Measurements from ENCODE around the gene EIPR1. TPM values are rescaled to one million over a fixed set of nuclear protein-coding genes. Genes with fewer than 3 reads are reported as not detected.

Gene EIPR1
- total RNA-seq, 1 experiment from 2014 or later = 27.8 TPM

- H3K23me2 ChIP-seq (ENCODE audit: insufficient read length, low read depth, low read length, poor library complexity, severe bottlenecking) = no peaks in the 10 kb centered on the region
- no CpG with 5 or more reads among the region's 12 CpGs for WGBS (ENCODE audit: extremely low coverage, insufficient read length, low lambda C conversion rate)
Measured at GRCh38 chr2:3305952-3306351, 71.7 kb downstream of the EIPR1 start.

More at GRCh38 chr2:3305952-3306351, 71.7 kb downstream of the EIPR1 start:
- Mint-ChIP-seq H3K4me1 (peaks cover 31 to 33% of the 10 kb centered on the region in 2 experiments), H3K4me3 (no peak overlapping the region), H3K36me3 (ENCODE audit: insufficient read depth in 1 of 3, low read depth in 3 of 3) (peaks cover 1 to 12% (median 6%) of the 10 kb centered on the region in 3 experiments), H3K27ac (no peak overlapping the region; a peak in 1 of 7 replicates), H3K27me3 (ENCODE audit: low read depth) (peaks cover 1% of the 10 kb centered on the region), H3K9me3 (no peaks in the 10 kb centered on the region; a peak in 1 of 5 replicates)
- no peaks in the 10 kb centered on the region for H3K79me1 ChIP-seq (ENCODE audit: insufficient read depth, low read depth, low read length, poor library complexity, severe bottlenecking)
- no peak overlapping the region for H4K8ac ChIP-seq (replicated peaks; ENCODE audit: insufficient read length, low read depth, low read length)
- H2BK15ac ChIP-seq (ENCODE audit: low read depth, low read length) = no peak overlapping the region
- H3K27ac ChIP-seq (ENCODE audit: insufficient read length, low read depth, low read length) = no peak overlapping the region
- H3K23ac ChIP-seq (ENCODE audit: insufficient read length, low read depth, low read length) = no peak overlapping the region
- H2BK5ac ChIP-seq (ENCODE audit: insufficient read length, low read length) = no peak overlapping the region
- H2AFZ ChIP-seq (ENCODE audit: low read length) = no peak overlapping the region
- no peaks in the 10 kb centered on the region for H3K9me3 ChIP-seq (ENCODE audit: control insufficient read depth, low read depth, low read length)
- no peak overlapping the region for H3K4ac ChIP-seq (ENCODE audit: low read depth, low read length)
- no peak overlapping the region for H3K4me2 ChIP-seq (ENCODE audit: insufficient read depth, insufficient read length, low read length)
- TF ChIP-seq, protein P1, sequence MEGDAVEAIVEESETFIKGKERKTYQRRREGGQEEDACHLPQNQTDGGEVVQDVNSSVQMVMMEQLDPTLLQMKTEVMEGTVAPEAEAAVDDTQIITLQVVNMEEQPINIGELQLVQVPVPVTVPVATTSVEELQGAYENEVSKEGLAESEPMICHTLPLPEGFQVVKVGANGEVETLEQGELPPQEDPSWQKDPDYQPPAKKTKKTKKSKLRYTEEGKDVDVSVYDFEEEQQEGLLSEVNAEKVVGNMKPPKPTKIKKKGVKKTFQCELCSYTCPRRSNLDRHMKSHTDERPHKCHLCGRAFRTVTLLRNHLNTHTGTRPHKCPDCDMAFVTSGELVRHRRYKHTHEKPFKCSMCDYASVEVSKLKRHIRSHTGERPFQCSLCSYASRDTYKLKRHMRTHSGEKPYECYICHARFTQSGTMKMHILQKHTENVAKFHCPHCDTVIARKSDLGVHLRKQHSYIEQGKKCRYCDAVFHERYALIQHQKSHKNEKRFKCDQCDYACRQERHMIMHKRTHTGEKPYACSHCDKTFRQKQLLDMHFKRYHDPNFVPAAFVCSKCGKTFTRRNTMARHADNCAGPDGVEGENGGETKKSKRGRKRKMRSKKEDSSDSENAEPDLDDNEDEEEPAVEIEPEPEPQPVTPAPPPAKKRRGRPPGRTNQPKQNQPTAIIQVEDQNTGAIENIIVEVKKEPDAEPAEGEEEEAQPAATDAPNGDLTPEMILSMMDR (conservative IDR thresholded peaks at IDR 0.05) = no peak
- 0 out of 2 replicates have a peak, but pooled peaks cover 5% of the 10 kb centered on the region for H3K79me2 ChIP-seq (ENCODE audit: insufficient read depth, low read length)
- peaks cover 2% of the 10 kb centered on the region; the same call in 1 of the 2 replicates for H3K4me1 ChIP-seq (ENCODE audit: insufficient read depth, low read length)
- no peak overlapping the region for H3K18ac ChIP-seq (ENCODE audit: insufficient read length, low read depth, low read length)
- no peaks in the 10 kb centered on the region for H4K20me1 ChIP-seq (ENCODE audit: control insufficient read depth, insufficient read depth, insufficient read length)
- no peak overlapping the region for H2BK20ac ChIP-seq (ENCODE audit: low read depth, low read length, poor library complexity, severe bottlenecking)
- no peak overlapping the region for H2BK12ac ChIP-seq (ENCODE audit: insufficient read length, low read depth, low read length)
- H3K27me3 ChIP-seq (ENCODE audit: insufficient read depth, low read length) = no peaks in the 10 kb centered on the region
- no peak overlapping the region for H3K9ac ChIP-seq (ENCODE audit: extremely low read depth, insufficient read length, low read length)
- H4K5ac ChIP-seq (ENCODE audit: insufficient read length, low read depth, low read length) = no peak overlapping the region
- DNase-seq = no peak
- H4K91ac ChIP-seq (ENCODE audit: insufficient read length, low read depth, low read length) = no peak overlapping the region
- no peak overlapping the region for H2AK5ac ChIP-seq (ENCODE audit: insufficient read length, low read length)
- H2BK120ac ChIP-seq (ENCODE audit: low read depth, low read length, poor library complexity, severe bottlenecking) = no peak overlapping the region
- H3K14ac ChIP-seq (ENCODE audit: insufficient read depth, low read length) = no peak overlapping the region
- no peak overlapping the region for H3K56ac ChIP-seq (ENCODE audit: insufficient read length, low read depth, low read length)
- H3T11ph ChIP-seq (ENCODE audit: low read length) = no peak overlapping the region
